ENCODE data around the gene FOXO3. TPM values are rescaled to one million over a fixed set of nuclear protein-coding genes. Genes with fewer than 3 reads are reported as not detected.

FOXO3 gene
- total RNA-seq, 4 donors from 2014 or later = 52.3 to 71.2 (median 61.3) TPM

- Histone ChIP-seq H3K4me3 (no peak overlapping the region), H3K27ac (peak overlapping the region; percentile 20 to 29), H3K4me1 (peaks cover 6 to 8% of the 10 kb centered on the region in 2 donors), H3K9me3 (peaks cover 0 to 6% of the 10 kb centered on the region in 2 donors), H3K36me3 (no peaks in the 10 kb centered on the region), H3K27me3 (no peaks in the 10 kb centered on the region)
- DNase-seq = no peak
- TF ChIP-seq, protein P1, sequence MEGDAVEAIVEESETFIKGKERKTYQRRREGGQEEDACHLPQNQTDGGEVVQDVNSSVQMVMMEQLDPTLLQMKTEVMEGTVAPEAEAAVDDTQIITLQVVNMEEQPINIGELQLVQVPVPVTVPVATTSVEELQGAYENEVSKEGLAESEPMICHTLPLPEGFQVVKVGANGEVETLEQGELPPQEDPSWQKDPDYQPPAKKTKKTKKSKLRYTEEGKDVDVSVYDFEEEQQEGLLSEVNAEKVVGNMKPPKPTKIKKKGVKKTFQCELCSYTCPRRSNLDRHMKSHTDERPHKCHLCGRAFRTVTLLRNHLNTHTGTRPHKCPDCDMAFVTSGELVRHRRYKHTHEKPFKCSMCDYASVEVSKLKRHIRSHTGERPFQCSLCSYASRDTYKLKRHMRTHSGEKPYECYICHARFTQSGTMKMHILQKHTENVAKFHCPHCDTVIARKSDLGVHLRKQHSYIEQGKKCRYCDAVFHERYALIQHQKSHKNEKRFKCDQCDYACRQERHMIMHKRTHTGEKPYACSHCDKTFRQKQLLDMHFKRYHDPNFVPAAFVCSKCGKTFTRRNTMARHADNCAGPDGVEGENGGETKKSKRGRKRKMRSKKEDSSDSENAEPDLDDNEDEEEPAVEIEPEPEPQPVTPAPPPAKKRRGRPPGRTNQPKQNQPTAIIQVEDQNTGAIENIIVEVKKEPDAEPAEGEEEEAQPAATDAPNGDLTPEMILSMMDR (IDR thresholded peaks at IDR 0.05) = no peak
- no peak for TF ChIP-seq POLR2A (IDR thresholded peaks at IDR 0.05)
- intact Hi-C loops (cut with DNase I; ENCODE audit: low total_unique reads) = no loop called here
Observed at GRCh38 chr6:108610957-108611586, 50.4 kb downstream of the FOXO3 start.

DNA sequence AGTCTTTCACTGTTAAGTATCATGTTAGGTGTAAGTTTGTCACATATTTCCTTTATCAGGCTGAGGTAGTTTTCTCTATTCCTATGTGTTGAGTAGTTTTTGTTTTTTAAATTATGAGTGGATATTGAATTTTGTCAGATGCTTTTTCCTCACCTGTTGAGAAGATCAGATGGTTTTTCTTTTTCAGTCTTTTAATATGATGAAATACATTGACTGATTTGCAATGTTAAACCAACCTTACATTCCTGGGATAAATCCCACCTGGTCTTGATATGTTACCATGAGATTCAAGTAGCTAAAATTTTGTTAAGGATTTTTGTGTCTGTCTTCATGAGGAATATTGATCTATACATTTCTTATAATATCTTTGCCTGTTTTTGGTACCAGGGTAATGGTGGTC is 52.1 kb downstream of the FOXO3 start:
- peak overlapping the region; percentile 51 to 65 for H3K27ac ChIP-seq
- intact Hi-C loops (cut with DNase I; ENCODE audit: low total_unique reads) = no loop called here

GRCh38 chr6:108616544-108616943 is 55.8 kb downstream of the FOXO3 start:
- no peaks in the 10 kb centered on the region for H3K36me3 ChIP-seq
- H3K4me3 ChIP-seq = no peak overlapping the region
- intact Hi-C loops (cut with DNase I; ENCODE audit: low total_unique reads) = no loop called here
- H3K9me3 ChIP-seq = peaks cover 0 to 6% of the 10 kb centered on the region in 2 donors
- TF ChIP-seq, protein P1 (IDR thresholded peaks at IDR 0.05) = no peak
- no peak for TF ChIP-seq POLR2A (IDR thresholded peaks at IDR 0.05)
- H3K4me1 ChIP-seq = peaks cover 2 to 10% of the 10 kb centered on the region in 2 donors
- H3K27me3 ChIP-seq = no peaks in the 10 kb centered on the region
- peak overlapping the region; percentile 61 to 65 for H3K27ac ChIP-seq
- no peak for DNase-seq

More for the DNA sequence above, 52.1 kb downstream of the FOXO3 start:
- Histone ChIP-seq H3K27me3 (no peaks in the 10 kb centered on the region), H3K4me3 (no peak overlapping the region), H3K9me3 (peaks cover 0 to 6% of the 10 kb centered on the region in 2 donors), H3K4me1 (peaks cover 6 to 18% of the 10 kb centered on the region in 2 donors), H3K36me3 (no peaks in the 10 kb centered on the region)
- TF ChIP-seq, protein P1 (IDR thresholded peaks at IDR 0.05) = no peak
- TF ChIP-seq POLR2A (IDR thresholded peaks at IDR 0.05) = no peak
- no peak for DNase-seq

DNA sequence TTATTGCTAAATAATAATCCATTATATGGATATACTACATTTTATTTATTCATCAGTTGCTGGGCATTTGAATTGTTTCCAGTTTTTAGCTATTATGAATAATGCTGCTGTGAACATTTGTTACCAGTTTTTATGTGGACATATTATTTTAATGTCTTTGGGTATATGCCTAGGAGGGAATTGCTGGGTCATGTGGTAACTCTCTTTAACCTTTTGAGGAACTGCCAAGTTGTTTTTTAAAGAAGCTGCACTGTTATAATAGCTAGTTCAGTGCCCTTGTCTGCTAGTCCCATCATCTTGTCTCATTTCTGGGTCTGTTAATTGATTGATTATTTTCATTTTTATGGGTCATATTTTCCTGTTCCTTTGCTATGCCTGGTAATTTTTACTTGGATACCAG is 56.3 kb downstream of the FOXO3 start:
- no peak overlapping the region for H3K4me3 ChIP-seq
- H3K36me3 ChIP-seq = no peaks in the 10 kb centered on the region
- H3K27ac ChIP-seq = peak overlapping the region; percentile 61 to 65
- TF ChIP-seq, protein P1 (IDR thresholded peaks at IDR 0.05) = peak in 1 of 4 experiments; percentile 5
- no peak for TF ChIP-seq POLR2A (IDR thresholded peaks at IDR 0.05)
- H3K27me3 ChIP-seq = no peaks in the 10 kb centered on the region
- peaks cover 0 to 6% of the 10 kb centered on the region in 2 donors for H3K9me3 ChIP-seq
- no peak for DNase-seq
- H3K4me1 ChIP-seq = peaks cover 6 to 10% of the 10 kb centered on the region in 2 donors
- intact Hi-C loops (cut with DNase I; ENCODE audit: low total_unique reads) = no loop called here

DNA sequence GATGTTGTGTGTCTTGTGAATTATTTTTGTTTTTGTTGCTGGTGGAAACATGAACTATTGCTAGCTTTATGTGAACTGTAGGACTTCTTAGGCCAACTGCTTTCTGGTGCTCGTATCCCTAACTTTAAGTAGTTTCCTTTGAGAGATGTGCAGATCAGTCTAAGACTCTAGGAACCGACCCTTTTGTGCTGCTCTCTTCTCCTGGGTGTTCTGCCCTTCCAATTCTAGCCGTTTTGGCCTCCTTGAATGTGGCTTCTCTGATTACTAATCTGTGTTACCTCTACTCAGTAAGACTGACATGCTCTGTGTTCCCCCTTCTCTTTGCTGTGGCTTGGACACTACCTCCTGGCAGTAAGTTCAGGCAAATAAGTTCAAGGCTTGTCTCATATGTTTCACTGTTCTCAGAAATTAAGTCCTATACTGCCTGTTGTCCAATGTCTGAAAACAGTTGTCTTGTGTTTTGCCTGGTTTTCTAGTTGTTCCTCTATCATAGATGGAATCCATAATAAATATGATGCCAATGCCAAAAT is 58.0 kb downstream of the FOXO3 start:
- Histone ChIP-seq H3K4me3 (no peak overlapping the region), H3K36me3 (no peaks in the 10 kb centered on the region), H3K4me1 (peaks cover 15% of the 10 kb centered on the region in 2 donors), H3K9me3 (no peaks in the 10 kb centered on the region), H3K27ac (peak overlapping the region in 1 of 2 donors; percentile 7), H3K27me3 (no peaks in the 10 kb centered on the region)
- intact Hi-C loops (cut with DNase I; ENCODE audit: low total_unique reads) = no loop called here
- no peak for DNase-seq
- TF ChIP-seq, protein P1 (IDR thresholded peaks at IDR 0.05) = no peak
- TF ChIP-seq POLR2A (IDR thresholded peaks at IDR 0.05) = no peak

Data from uterus (tissue), 4 donors.